HG03439 (cell line): ENCODE measurements around the gene PRXL2B.
"Not testable (repeated sequence)": the region's sequence is repeated elsewhere in the genome, so short reads cannot be mapped to it uniquely, and the experiment has no call there.

Experiments used
- ATAC-seq: cut with Tn5 transposase; IDR thresholded peaks from one replicate; pipeline ENCODE4 v1.9.1; 2021; ENCODE audit warnings: mild to moderate bottlenecking, moderate library complexity; ENCODE audit not compliant: unreplicated experiment

PRXL2B gene, protein sequence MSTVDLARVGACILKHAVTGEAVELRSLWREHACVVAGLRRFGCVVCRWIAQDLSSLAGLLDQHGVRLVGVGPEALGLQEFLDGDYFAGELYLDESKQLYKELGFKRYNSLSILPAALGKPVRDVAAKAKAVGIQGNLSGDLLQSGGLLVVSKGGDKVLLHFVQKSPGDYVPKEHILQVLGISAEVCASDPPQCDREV

DNA sequence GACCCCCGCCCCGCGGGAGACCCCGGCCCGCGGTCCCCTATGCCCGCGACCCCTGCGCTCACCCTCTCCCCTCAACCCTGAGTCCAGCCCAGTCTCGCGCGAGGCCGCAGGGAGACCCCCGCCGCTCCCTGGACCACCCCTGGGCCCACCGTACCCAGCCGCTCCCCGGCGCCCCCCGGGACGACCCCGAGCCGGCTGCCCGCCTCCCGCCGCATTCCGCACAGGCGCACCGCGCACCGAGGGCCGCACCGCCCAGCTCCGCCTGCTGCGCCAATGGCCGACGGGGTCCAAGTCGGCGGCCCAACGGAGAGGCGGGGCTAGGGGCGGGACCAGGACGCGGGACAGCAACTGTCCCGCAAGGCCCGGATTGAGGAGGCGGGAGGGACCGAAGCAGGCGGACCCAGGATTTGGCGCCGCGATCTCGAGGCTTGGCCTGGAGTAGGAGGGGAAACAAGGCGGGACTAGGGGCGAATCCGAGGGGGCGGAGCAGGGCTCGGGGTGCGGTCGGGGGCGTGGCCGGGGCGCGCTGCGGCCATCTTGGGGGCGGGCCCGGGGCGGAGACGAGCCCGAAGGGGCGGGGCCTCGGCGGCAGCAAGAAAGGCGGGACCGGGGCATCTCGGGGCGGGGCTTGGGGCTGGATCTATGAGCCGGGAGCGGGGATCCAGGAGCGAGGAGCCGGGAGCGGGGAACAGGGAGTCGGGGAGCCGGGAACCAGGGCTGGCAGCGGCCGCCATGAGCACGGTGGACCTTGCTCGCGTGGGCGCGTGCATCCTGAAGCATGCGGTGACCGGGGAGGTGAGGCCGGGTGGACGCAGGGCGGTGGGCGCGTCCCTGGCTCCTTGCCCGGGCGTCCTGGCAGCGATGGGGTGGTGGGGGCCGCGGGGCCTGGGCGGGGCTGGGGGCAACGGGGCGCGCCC, at the start of gene PRXL2B:
Gene PRXL2B (plus strand): TSS at position 624 of the 917 bp plus-strand sequence. CDS start 109 bp downstream, at position 733.
- peak; percentile 64 for ATAC-seq

DNA sequence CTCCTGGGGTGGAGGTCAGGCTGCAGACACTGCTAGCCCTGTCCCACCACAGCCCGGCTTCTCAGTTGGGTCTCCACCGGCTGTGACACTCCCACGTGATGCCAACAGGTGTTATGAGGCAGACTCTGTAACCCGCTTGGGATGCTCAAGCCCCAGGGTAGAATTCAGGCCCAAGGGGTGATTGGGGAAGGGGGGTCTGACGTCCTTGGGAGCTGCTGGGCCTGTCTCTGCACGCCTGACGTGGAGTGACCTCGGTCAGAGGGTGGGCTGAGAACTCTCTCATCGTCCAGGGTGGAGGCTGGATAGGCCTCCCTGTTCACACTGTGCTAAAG, 48.8 kb upstream of the PRXL2B start:
- ATAC-seq = no peak

DNA sequence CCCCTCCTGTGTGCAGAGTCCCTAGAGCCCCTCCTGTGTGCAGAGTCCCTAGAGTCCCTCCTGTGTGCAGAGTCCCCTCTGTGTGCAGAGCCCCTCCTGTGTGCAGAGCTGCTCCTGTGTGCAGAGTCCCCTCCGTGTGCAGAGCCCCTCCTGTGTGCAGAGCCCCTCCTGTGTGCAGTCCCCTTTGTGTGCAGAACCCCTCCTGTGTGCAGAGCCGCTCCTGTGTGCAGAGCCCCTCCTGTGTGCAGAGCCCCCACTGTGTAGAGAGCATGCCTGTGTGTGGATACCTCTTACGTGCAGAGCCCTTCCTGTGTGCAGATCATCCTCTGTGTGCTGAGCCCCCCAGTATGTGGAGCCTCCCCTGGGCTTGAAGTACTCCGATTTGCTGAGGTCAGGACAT, 48.2 kb upstream of the PRXL2B start:
- no peak for ATAC-seq

DNA sequence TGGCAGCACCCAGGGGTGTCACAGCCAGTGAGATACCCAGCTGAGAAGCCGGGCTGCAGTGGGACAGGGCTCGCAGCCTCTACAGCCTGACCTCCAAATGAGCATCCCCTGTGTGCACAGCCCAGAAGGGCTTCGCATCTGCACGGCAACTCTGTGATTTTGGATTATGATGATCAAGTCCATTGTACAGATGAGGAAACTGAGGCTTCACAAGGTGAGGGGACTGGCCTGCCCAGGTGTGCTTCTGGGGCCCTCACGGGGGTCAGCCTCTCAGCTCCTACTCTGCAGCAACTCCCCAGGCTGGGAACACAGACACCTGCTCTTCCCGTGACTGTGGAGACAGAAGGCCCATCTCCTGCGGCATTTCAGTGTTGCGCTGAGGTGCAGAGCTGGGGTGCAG, 47.7 kb upstream of the PRXL2B start:
- no peak for ATAC-seq

DNA sequence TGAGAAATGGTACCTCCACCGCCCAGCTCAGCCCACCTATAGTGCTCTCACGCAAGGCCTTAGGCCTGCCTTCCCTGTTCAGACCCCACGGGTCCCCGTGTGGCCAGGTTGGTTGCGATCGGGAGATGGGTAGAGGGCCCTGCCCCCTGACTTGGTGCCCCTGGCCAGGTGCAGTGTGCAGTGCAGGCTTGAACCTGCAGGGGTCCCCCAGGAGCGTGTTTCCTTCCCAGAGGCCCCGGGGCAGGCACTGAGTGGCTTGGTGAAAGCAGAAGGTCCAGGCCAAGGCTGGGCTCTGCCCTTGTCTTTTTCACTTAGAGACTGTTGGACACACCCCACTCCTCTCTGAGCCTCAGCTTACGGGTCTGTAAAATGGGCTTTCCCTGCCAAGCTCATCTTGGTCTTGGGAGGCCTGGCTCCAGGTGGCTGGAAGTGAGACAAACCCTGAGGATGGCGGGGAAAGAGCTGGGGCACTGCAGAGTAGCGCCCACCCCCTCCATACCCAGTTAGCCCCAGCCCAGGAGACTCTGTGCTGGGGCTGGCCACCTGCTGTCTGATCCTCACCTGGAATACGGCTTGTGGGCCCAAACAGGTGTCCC, 47.2 kb upstream of the PRXL2B start:
- no peak for ATAC-seq

DNA sequence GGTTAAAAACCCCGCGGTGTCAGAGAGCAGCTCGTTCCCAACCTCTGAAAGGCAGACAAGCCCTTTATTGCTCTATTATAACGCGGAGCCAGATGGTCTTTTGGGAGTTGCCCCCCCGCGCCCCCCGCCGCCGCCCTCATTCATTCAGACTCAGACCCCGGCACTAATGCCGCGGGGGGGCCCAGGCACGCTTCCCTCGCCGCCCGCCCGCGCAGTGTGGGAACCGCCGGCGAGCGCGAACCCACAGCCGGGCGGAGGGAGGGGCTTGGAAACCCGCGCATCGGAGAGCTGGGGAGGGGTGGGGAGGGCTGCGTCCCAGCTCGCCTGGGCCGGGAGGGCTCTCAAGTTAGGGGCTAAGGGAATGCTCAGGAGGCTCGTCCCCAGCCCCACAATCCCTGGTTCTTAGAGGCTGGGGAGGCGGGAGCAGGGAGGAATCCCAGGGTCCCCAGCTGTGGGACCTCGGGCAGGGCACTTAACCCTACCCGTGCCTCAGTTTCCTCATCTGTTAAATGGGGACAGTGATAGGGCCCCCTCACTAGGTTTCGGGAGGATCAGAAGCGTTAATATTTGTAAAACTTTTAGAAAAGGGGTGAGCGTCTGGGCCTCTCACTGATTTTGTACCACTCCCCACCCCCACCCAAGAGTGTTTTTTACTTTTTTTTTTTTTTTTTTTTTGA, 45.6 kb upstream of the PRXL2B start:
- no peak for ATAC-seq

DNA sequence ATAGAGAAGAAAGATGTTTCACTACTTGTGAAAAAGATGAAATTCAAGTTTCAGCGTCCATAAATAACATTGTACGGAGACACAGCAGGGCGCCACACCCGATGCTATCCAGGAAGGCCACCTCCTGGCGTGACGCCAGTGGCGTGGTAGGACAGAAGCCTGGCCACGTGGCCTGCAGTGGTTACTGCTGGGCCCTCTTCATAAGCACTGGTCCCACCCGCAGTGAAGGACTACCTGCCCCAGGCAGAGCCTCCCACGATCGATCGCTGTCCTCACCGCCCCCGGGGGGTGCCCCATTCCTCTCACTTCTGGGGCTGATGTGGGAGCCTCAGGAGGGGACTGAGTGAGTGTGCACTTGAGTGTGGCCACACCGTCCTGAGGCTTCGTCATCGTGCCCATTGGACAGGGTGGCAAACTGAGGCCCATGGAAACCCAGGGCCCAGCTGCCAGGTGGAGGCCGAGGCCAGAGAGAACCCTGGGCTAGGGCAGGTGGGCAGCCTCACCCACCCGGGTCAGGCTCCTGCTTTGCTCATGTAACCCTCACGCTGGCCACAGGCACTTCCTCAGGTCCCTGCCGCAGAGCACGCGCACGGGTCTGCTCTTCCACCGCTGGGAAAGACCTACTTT, 44.8 kb upstream of the PRXL2B start:
- no peak for ATAC-seq

DNA sequence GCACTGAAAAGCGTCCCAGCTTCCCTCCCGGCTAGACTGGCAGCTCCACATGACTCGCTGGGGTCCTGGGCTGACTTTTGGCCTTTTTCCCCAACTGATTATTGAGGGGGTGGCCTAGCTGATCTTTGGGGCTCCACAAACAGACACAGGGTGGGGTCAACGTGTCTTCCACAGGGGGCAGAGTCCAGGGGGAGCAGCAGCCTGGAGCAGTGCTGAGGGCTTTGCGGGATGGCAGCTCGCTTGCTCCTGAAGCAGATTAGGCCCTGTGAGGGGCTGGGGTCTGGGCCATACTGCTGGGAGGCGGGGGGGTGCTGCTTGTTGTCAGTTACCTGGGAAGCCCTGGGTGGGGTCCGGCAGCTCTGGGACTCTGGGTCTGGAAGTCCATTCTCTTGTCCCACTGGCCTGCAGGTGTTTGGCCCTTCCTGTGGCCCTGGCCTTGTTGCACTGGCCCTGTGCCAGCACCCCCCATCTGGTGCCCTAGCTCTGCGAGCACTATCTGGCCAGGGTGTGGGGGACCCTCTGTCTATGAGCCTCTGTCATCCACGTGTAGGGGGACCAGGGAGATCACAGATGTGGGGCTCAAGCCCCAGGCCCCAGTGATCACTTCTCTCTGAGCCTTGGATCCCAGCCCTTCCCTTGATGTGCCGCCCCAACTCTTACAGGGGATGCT, 44.2 kb upstream of the PRXL2B start:
- ATAC-seq = no peak

DNA sequence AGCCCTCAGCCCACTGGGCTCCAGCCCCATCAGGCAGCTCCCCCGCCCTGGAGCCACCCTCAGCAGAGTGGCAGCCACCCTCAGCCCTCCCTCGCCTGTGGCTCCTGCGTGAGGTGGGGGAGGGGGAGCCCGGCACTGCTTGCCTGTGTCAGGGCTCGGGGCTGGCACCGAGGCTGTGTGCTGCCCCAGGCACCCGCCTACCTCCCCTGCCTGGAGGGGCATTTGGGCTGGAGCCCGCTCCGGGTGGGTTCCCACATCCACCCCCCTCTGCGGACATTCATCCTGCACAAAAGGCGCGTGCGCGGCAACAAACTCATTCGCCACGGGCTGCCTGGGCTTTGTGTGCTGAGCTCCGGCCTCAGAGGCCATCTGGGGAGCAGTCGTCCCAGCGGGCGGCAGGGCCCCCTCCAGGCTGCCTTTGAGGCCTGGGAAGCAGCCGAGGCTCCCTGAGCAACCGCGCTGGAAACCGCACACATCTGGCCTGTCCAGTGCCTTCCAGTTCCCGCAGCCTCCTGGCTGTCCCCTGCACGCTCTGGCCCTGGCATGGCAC, 43.0 kb upstream of the PRXL2B start:
- no peak for ATAC-seq

DNA sequence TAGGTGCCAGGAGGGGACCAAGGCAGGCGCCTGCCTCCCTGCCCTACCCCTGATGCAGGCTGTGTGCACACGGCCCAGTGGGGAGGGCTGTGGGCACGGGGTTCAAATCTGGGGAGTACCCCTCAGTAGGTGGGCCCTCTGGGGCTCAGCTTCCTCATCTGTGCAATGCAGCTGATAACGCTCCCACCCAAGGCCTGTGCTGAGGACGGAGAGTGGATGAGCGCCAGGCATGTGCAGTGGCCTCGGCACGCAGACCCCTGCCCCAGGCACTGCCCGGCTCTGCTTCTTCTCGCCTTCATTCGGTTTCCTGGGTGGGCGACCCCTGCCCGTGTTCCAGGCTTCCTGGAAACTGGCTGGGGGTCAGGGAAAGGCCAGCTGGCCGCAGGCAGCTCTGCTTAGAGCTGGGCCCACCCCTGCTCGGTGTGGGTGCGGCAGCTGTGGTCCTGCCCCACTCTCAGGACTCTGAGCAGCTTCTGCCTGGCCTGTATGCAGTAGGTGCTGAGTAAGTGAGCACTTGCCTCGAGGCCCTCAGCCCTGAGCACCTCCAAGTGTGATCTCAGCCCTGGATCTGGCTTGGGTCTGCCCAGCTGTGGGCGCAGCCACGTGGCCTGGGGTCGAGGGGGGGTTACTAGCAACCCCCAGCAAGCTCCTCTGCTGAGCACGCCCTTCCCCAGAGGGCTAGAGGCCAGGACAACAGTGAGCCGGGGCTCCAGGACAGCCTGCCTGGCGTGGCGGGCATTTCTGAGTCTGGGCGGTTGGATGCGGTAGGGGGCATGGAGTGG, 42.3 kb upstream of the PRXL2B start:
- no peak for ATAC-seq

DNA sequence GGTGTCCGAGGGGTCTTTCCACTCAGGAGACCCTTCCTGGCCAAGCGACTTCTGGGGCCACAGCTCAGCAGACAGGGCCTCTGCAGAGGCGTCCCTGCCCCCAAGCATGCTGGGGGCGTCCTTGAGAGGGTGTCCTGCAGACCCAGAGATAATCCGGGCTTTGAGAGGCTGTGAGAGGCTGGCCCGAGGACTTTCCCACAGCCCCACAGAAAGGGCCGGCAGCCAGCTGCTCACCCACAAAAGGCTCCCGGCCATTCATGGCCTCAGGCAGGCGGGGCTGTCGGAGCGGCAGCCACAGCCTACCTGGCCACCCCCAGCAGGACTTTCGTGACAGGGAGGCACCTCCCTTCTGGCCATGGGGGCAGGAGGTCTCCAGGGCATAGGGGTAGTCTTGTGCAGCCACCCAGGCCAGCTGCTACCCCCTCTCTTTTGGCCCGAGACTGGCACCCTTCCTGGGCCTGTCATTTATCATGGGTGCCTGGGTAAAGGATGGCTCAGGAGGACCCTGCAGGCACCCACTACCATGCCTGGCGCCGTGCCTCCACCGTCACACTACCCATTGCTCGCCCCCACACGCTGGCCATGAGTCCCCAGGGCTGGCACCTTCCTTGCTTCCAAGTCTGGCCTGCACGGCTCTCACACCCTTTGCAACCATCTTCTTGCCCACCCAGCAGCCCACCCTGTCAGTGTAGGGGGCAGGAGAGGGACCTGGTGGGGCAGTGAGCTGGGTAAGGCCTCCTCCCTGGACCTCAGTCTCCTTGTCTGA, 41.5 kb upstream of the PRXL2B start:
- no peak for ATAC-seq

DNA sequence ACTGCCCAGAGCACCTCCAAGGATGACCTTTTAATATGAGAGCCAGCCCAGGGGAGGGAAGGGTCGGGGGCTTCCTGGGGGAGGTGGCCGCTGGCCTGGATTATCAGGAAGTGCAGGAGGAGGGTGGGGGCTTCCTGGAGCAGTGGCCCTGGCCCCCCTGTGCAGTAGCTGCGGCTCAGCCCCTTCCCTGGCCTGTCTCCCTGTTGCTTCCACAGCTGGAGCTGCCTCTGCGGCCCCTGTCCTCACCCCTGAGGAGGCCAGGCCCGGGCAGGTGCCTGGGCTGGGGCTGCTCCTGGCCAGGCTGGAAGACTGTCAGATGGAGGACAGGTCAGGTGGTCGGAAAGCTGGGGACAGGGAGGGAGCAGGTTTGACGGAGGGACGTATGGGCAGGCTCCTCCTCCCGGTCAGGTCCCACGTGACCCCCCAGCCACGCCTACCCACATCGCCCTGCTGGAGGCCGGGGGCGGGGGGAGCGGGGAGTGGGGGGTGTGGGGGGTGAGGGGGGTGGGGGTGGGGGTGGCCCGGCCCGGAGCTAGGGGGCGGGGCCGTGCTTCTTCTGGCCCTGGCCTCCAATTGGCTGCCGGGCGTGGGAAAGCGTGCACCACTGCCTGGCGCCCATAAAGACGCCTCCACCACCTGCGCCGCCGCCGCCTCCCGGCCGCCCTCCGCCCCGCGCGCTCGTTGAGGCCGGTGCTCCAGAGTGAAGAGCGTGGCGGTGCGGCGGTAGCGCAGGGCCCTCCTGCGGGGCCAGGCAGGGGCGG, 40.6 kb upstream of the PRXL2B start:
- ATAC-seq = peak; percentile 30

DNA sequence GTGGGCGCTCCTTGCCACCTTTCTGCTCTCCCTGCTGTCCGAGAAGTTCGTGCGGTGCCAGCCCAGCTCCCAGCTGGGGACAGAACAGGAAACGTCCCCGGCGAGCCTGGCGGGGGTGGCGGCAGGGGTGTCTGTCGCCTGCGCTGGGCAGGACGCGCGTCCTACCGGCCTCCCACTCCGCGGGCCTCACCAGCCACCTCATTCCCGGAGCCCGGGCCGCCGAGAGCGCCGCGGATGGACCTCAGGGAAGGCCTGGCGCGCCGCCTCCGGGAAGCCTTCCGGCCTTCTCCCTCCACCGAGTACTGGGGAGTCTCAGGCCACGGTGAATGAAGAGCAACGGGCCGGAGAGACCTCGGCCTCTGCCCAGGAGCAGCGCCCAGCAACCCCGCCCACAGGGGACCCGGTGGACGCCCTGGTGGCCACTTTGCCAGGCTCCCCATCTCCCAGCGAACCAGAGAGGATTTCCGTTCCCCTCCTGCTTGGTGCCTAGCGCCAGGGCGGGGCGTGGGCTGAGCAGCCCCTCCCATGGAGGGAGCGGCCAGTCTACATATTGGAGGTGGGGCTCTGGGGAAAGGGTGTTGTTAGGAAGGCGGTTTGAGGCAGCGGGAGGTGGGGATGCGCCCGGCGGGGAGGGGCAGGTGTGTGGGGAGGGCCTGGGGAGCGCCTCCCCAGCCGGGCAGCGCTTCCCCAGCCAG, 39.9 kb upstream of the PRXL2B start:
- peak; percentile 34 for ATAC-seq

DNA sequence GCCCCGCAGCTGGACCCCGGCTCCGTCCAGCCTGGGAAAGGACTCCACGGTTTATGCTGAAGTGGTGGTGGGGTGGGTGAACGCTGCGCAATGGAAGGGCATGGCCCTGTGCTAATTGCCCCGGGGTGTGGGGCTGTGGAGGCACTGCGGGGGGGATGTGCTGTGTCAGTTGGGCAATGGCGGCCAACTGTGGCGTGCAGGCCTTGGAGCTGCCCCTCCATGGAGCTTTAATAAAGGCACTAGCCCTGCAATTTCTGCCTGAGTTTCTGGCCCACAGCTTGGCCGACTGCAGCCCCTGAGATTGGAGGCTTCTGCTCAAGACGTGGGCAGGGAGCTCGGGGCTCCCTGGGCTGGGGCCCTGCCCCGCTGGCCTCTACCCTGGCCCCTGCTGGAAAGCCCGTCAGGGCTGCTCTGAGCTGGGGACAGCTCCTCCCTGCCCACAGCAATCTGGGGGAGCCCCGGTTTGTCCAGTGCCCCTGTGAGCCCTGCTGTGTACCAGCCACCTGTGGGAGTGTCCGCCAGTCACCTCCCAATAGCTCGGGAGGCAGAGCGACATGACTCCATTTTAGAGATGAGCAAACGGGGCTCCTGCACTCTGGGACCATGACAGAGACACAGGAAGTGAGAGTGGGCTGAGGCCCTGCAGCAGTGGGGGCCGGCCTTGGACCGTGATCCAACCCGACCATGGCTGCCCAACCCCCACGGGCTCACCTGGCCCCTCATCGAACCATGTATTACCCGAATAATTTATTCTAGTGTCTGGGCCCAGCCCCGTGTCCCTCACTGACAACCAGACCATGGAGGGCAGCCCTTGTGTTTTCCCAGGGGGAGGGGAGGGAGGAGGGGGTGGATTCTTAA, 39.1 kb upstream of the PRXL2B start:
- no peak for ATAC-seq

DNA sequence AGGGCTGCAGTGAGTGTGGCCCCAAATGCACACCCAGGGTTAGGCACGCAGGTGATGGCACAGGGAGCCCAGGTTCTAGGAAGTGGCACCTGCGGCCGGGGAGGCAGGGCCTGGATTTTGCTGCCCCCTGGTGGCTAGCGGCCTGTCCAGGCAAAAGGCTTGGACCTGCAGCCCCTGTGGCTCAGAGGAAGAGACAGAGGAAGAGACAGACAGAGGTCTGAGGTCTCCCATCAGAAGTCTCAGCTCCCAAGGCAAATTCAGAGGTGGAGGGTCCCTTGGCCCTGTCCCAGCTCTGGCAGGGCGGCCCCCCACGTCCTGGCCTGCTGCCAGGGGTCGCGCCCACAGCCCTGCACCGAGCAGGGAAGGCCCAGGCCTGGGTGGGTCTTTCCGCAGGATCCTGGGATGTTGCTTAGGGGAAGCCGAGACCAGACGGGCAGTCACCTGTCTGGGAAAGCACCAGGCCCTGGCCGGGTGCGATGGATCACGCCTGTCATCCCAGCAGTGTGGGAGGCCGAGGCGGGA, 38.4 kb upstream of the PRXL2B start:
- ATAC-seq = peak; percentile 12

DNA sequence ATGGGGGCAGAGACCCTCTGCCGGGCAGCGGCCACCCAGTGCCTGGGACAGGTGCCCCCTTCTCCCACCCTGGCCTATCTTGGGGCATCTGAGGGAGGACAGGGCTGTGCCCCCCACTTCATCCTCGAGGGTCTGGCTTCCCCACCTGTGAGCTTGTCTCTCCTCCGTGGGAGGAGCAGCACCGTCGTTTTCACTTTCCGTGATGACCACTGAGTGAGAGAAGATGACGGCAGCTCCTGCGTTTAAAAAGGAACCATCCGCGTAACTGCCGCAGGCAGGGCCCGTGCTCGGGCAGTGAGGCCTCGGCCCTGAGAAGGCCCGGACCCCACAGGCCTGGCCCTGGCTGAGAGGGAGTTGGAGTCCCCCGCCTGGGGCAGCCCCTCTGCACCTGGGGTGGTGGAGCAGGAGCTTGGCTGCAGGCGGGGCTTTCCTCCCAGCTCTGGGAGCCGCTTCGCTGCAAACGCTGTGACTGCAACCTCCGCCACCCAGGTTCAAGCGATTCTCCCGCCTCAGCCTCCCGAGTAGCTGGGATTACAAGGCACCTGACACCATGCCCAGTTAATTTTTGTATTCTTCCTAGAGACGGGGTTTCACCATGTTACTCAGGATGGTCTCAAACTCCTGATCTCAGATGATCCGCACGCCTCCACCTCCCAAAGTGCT, 37.1 kb upstream of the PRXL2B start:
- ATAC-seq = not testable (repeated sequence)
